Activated CD4-positive, alpha-beta T cell treated with anti-CD3 and anti-CD28 coated beads, Interleukin-2, amount 50 U/mL, for 1 hour (primary cell): ENCODE results near the gene FSTL4.

Source experiments
- DNase-seq: peaks from one replicate; pipeline ENCODE4 v3.0.0-alpha.2; 2020

The FSTL4 gene

DNA sequence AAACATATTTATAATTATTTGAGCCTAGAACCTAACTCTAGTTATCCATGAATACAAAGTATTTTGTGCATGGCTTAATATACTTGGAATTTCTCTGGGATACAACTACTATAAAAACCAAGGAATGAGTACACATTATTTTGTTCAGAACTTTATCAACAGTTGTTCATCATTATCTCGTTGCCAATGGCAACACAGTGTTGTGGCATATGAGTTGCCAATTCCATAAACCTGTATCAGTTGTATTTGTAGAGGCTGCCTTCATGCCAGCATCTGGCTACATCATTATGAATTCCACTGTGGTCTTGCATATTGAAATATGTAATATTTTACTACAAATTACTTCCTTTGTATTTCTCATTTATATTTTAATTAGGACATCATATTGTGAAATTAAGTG is 250.4 kb downstream of the FSTL4 start:
- DNase-seq: no peak

DNA sequence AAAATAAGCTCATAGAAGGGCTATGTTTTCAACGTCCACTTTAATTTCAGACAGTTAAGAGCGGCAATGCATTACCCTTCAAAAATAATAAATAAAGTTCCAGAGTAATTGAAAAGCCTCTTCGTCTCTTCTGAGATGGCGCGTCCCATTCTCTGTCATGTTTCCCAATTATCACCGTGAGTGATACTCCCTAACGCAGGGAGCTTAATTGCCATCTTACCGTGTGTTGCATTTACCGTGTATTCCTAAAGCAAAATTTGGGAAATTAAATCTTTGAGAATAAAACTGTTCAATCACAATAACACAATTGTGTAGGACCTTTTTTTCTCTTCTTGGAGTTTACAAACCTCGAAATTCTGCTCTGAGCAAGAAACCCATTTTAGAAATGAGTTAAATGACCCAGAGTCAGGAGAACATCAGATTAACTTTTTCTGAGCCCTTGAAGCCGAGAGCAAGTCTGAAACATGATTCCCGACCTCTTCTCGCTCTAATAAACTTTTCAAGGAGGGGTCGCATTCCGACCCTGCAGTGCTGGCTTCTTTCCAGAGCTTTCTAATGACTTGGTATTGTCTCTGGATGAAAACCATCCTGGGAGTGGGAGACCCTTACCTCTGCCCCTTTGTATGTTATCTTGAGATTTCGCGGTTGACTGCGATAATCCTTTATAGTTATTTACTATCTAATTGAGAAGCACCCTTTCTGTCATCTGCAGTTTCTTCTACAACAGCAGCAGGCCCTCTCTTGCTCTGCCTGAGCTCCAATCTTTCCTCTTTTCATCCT is 251.5 kb downstream of the FSTL4 start:
- no peak for DNase-seq

DNA sequence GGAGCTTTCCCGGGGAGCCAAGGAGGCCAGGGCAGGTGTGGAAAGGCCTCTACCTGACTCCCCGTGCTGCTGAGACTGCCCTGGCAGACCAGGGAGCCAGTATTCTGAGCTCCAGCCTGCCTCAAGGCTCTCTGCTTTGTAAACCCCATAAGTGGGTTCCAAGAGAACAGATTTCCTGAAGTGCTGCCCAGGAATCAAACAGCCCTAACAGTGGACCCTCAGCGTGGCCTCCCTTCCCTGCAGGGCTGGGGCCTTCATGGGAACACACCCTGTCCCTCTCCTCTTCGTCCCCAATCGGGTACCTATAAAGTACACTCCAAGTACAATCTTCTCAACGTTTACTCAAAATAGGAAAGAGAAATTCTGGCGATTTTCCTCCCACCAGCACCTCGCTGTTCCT is 252.5 kb downstream of the FSTL4 start:
- no peak for DNase-seq

DNA sequence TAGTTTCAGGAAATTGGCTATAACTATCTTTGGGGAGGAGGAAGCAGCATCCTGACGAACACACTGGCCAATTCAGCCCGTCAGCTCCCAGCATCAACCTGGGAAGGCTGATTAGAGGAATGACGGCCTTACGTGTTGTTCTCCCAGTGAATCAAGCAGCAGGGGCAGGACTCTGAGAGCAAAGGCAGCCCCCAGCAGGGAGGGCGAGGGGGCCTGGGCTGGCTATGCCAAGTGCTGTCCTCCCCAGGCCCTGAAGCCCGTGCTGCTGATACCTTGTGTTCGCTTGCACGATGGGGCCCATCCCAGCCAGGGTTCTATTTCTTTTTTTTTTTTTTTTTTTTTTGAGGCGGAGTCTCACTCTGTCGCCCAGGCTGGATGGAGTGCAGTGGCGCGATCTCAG is 254.1 kb downstream of the FSTL4 start:
- no peak for DNase-seq

DNA sequence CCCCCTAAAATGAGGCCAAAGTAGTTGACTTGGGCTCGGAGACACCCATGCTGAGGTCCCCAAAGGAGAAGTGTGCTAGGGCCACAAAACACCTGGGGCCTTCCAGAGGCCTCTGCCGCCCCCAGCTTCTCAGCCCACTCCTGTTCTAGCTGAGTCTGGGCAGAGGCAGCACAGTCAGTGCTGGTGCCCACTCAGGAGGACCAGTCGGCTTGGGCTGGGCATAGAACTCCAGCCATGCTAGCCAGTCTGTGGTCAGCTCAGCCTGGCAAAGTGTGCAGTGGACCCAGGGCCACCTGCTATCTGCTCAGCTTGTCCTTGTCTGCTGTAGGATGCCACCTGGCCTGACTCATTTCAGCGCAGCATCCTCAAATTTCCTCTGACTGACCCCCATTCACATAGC is 254.6 kb downstream of the FSTL4 start:
- no peak for DNase-seq

DNA sequence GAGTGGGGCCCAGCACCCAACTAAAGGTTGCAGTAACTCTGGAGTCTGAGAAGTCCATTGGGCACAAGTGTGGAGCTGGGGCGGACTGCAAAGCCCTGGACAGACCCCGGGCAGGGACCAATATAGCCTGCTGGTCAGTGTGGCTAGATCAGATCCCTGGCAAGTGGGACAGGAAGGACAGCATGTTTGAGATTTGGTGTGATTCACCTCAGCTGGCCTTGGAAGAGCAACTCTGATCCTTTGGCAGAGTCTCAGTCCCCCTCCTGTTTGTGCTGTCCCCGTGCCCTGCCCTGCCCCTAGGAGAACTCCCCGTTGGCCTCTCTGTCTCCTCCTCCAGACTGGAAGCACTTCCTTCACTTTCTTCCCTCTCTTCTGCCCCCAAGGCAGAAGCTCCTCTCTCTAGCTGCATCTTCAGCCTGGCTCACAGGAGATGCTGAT is 255.3 kb downstream of the FSTL4 start:
- no peak for DNase-seq

DNA sequence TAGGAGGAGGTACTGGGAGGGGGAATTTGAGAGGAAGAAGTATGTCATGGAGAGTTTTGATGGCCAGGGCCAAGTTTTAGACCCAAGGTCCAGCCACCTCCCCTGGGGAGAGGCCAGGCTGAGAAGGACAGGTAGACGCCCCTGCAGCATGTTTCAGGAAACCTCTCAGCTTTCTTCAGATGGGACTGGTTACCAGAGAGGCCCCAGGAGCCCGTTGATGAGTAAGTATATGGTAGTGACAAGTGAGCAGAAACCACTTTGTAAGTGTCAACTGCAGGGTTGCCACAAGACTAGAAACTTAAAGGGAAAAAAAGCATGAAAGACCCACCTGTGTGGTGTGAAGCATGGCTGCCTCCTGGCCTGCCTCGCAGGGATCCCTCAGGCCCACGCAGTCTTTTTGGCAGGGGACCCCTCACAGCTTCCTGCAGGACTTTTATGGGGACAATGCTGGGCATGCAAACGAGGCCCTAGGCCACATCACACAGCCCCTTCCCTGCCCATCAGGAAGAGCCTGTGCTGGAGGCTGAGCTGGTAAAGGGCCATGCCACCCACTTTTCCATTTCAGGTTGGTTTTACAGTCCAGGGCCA is 255.9 kb downstream of the FSTL4 start:
- no peak for DNase-seq

DNA sequence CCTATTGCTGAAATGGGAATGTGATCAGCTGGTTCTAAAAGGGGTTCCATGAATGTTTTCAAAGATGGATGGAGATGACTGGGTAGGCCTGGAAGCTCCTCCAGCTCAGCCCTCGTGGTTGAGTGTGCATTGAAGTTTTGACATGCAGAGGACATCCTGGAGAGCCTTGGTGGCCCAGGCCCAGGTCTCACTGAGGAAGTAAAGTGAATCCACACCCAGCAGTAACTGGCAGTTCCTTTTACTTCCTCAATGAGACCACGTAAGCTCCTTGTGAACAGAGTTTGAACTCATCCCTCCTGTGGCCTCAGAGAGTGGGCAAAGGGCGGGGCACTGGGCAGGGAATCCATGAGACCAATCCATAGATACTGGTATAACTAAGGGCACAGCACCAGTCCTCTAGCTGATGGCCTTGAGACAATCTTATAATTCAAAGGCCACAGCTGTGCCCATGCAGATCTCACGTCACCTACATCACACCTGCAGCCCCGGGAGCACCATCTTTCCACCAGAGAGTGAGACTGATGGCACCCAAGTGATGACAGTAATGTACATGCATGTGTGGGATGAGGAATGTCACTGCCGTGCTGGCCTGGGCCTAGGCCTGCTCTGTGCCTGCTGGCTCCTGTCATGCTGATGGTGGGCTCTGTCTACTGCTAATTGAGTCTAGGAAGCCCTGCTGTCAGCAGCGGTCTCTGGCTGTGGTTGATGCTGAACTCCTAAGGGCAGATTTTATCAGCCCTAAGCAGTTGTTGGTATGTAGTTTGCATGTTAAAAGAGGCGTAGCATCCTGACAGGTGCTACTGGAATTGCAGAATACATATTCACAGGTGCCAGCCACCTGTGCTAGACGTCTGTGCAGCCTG is 257.8 kb downstream of the FSTL4 start:
- DNase-seq: no peak

DNA sequence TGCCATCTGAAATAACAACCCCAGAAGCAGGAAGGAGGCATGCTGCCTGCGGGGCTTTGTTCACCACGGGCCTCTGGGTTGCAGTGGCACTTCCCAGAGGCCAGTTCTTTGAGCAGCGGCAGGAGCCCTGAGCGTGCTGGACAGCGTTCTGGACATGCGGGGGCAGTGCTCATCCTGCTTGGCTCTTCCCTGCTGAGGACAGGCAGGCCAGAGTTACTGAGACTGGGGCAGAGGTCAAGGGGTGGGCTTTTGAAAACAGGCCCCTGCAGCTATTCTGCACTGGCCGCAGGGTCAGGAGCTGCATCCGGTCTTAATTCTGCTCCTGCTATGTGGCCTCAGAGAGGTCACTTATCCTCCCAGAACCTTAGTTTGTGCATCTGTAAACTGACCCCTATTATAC is 258.6 kb downstream of the FSTL4 start:
- DNase-seq: no peak

DNA sequence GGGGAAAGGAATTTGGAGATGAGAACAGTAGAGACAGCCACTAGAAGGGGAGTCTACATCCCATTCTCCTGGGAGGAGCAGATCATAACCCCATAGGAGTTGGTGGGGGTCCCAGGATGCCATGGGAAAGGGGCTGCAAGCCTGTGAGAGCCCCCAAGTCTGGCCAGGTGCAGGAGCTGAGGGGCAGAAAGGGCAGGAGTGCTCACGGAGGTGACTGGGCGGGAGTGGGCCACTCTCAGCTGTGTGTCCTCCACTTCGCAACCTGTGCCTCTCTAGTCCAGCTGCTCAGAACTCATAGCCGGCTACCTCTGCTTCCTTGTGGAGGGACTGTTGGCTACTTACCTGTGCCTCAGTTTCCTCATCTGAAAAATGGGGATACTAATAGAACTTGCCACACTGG is 263.9 kb downstream of the FSTL4 start:
- DNase-seq: no peak

DNA sequence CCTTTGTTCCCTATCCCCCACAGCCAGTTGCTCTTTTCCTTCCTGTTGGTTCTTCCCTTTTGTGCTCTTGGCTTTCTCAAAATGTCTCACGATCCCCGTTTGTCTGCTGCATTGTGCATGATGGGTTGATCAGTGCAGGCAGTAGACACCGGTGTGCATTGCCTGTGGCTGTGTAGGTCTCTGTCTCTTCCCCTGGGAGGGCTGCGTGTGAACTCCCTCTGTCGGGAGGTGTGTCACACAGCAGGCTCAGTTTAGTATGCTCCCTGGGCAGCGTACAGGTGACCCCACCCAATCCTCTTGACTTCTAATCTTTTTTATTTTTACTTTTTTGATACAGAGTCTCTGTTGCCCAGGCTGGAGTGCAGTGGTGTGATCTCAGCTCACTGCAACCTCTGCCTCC is 265.3 kb downstream of the FSTL4 start:
- DNase-seq: no peak

DNA sequence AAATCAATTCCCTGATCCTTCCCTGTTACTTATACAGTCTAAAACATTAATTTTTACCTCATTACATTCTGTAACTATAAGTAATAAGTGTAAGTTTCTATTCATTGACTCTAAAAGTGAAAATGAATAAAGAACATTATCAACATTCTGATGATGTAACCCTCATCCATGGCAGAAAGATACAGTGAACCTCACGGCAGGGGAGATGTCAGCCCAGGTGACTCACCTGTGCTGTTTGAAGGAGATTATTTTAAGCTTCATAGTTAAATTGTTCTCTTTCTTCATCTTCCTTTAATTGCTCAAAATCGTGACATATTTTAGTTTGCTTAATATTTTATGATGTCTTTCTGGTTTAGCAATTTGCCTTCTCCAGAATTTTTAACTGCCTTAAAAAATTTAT is 268.1 kb downstream of the FSTL4 start:
- no peak for DNase-seq

DNA sequence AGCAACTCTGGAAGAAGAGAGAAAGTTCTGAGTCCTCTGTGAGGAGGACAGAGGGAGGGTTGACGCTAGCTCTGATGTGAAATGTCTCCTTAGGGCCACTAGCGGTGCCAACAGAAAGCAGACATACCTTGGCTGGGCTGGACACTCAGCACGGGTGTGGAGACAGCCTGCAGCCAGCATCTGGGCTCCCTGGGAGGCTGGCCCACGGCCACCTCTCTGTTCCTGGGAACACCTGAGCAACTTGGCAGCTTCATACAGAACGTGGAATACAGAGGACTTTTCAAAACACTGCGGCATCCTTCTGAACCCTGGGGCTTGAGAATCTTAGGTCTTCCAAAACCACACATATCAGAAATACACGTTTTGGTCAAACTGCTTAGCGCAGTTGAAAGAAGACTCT is 269.1 kb downstream of the FSTL4 start:
- DNase-seq: no peak

DNA sequence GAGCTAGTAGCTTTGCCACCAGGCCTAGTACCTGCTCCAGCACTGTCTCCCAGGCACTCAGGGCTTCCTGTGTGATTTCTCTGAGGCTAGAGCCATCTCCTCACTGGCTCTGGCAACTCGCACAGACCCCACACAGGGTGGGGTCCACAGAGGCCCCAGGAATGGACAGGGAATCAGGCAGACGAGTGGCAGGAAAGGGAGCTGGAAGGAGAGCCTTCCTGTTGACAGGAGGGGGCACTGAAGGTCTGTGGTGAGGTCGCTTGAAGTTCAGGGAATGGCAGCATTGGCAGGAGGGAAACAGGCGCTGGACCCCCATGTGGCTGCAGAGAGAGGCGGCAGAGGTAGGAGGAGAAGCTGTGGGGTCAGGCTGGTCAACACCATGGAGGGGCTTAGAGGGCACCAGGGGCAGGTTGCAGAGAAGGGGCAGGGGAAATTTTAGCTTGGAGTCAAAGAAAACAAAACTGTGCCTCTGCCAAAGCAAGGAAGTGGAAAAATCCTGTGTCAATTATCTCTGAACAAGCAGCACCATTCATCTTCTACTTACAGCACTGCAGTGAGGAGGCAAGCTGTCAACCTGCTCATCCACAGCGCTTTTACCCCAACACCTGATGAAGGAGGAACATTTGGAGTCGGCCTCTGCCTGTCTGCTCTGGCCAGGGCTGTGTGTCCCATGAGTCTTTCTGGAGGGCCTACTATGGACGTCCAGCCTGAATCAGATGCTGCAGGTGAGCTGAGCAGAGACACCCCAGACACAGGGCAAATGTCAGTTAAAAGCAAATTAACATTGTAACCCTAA is 270.2 kb downstream of the FSTL4 start:
- DNase-seq: no peak

DNA sequence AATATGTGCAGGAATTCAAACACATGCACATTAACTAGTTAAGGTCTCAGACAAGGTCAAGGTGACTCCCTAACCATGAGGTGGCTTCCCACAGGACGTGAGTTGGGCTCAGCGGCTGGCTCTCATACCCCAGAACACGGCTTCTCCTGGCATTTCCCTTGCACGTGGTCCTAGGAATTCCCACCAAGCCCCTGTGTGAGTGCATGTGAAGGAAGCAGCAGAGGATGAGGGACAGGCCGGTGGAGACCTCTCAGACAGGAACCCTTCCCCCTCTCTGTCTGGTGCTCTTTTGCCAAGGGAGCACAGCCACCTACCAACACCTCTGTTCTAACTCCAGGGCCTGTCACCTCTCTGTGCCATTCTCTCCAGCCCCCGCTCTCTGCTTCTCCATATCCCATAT is 271.0 kb downstream of the FSTL4 start:
- no peak for DNase-seq

DNA sequence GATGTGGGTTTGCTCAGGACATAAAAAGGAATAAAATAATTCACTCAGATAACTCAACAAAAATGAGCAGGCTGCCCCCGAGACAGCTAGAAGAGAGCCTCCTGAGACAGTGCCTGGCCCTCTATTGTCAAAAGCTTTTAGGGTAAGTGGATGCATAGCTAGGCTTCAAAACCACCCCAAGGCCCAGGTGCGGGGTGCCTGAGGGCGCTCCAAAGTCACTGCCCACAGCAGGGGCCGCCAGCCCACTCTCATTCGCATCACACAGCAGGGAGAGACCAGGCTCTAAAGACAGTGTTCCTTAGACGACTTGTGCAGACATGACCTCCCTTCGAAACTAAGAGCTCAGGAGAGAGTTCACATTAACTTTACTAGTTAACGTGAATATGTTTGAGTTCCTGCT is 271.5 kb downstream of the FSTL4 start:
- no peak for DNase-seq

DNA sequence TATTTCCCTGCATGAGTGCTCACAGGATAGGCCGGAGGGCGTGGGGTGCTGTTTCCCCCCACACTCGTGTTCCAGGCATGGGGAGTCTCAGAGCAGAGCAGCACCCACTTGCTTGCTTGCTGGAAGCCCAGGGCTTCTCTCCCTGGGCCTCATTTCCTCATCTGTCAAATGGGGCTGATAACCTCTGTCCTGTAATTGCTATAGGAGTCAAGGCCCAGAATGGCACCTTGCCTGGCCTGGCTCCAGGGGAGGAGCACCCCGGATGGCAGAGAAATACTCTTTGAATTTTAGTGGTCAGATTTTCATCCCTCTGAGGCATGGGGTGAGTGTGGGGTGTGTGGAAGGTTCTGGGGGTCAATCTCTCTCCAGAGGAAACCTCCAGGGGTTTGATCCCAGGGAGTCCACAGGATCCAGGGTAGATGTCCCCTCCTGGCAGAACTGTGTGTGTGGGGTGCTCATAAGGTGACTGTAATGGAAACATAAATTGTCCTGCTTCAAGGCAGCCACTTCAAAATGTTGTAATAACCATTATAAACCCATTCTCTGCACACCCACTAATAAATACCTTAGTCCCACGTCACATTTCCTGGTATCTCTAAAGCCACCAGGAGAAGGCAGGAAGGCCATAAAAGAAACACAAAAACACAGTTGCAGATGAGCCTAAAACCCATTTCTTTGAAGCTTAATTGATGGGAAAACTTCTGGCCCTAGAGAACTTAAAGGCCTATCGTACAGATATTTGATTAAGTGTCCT is 272.2 kb downstream of the FSTL4 start:
- DNase-seq: no peak

DNA sequence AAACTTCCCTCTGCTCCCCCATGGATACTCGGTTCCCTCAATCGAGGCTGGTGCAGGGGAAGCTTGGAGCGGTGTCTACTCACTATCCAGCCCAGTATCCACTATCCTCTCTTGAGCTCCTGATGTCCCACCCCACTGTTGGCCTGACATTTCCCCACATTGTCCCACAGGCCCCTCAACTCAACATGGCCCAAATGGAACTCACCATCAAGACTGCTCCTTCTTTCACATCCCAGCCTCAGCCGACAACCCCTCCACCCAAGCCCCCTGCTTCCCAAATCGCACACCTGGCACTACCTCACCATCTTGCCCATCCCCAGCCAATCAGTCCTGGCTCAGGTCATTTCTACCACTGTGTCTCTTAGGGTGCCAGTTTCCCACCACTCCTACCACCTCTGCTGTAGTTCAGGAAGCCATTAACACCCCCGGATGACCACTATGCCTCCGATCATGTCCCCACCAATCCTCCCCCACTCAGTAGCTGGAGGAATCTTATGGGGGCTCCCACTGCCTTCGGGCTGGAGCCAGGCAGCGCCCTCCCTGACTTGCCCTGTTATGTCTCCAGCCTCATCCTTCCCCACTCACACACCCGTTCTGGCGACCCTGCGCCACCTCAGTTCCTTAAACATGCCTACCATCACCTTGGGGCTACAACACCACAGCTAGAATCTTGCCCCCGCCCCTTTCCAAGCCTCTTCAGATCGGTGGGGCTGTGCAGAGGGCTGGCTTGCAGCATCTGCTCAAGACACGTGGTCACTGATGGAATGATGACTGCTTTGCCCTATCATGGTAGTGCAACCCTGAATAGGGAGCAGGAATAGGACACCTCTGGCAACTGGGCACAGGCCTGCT is 273.6 kb downstream of the FSTL4 start:
- no peak for DNase-seq

DNA sequence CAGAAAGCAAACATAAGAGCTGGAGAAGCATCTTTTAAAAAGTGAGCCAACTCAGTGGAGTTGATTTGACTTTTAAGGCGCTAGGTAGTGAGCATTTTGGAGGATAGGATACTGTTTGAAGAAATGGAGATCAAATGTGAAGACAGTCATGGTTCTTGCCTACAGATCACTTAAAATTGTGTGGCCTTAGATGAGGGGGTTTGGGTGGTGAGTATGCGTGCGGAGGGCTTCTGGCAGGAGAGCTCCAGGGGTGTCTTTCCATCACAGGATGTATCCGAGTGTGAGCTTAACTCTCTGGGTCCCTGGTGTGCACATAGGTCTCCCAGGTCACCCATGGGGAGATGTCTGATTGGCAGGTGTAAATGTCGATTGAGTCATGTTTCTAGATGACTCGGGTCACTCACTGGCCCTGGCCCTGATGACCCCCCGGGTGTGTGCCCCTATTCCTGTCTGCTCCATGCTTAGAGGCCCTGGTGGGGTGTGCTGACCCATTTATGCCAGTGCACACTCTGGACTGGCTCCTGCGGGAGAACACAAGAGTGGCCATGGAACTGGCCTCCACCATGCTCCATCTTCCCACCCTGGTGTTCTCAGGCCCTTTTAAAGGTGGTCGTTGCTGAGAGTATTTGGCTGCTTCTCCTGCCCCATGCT is 274.4 kb downstream of the FSTL4 start:
- DNase-seq: no peak

DNA sequence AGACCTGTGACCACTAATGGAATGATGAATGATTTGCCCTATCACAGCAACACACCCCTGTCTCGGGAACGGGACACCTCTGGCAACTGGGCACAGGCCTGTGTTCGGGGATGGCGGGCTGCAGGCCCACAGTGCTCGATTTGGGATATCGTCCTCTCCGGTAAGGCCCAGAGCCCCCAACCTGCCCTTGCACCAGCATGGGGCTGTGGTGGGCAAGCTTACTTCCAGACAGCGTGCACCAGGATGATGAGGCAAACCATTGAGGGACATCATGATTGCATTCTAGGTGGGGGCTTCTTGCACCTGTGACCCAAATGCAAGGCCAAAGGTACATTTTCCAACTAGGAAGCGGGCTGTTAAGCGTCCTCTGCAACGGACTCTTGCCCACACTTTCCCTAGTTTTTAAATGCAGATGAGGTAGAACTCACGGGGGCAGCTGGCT is 275.4 kb downstream of the FSTL4 start:
- DNase-seq: no peak
